NCI-H1092 (cell line): ENCODE data around the gene CFAP58.

Experiments used
- DNase-seq: peaks from one replicate; lab custom pipeline; 2025; lab: John Stamatoyannopoulos, UW

The CFAP58 gene

DNA sequence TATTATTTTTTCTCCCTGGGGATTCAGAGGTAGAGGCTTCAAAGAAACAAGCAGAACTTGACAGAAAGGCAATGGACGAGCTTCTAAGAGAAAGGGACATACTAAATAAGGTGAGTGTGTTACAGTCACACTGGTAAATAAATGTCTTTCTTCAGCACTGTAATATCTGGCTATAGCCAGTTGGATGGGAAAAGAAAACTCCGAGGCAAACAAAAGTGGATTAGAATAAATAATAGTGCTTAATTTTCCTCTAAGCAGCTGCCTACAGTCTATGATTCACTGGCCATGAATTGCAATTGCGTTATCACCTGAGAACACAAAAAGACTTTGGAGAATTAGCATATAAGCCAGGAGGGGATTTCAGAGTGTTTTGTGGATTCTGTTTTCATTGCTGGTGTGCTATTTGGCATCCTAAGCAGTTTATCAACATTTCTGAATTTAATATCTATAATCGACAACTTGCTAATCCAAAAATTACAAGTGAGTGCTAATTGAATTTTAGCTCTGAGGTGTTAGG lies 23.2 kb downstream of the CFAP58 start:
- DNase-seq, result no peak

DNA sequence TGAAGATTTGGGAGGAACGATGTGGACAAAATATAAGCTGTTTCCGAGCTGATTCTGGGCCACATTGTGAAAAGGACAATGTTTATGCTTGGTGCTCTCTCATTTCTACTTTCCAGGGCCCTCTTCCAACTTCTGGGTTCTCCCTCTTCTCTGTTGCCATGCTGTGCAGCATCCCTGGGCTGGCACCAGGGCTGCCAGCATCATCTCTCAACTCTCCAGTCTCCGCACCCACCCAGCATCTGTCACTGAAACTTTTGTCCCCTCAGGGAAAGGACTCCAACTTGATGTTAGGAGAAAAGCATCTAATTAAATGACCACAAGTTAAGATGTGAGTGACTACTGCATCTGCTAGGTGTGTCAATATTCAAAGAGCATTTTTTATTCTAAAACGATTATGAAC lies 26.7 kb downstream of the CFAP58 start:
- DNase-seq, result no peak

DNA sequence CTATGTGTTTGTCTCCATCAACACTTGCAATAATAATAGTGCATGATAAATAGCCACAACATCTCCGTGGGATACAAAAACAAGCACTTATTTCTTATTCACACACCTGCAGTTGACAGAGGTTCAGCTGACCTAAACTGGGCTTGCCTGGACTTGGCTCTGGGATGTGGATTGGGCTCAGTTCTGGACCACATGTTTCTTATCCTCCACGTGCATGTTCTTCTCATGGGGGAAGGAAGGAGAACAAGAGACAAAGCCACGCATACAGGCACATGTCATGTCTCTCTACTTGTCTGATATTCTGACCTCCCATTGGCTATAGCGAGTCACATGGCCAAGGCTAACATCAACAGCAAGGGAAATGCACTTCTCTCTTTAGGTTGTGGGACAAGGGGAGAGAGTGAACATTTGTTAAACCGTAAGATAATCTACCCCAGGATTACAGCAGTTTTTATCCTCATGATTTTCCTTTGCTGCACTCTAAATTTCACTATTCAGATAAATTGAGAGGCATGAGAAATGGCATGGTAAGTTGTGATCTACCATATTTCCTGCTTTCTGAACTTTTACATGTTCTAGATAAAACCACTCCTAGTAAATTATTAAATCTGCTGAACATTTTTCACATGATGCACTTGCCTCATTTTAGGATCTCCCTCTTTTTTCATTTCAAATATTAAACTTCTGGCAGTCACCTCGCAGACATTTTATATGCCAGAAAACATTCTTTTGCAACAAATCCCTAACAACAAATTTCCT lies 33.7 kb downstream of the CFAP58 start:
- DNase-seq, result no peak

DNA sequence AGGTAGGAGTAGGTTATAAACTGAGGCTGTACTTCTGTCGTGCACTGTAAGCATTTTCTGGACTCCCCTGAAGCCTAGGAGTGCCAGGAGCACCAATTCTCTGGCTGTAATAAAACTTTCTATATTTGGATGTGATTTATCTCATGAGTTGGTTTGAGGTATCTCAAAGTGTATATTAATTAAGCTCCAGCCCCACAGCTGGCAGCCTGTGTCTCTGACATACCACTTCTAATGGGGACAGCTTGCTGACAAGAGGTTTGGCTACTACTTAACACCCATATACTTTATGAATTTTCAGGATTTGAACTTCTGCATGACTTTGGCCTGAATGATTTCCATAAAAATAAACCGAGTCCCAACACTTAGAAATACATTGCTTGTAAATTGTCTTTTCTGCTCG lies 35.2 kb downstream of the CFAP58 start:
- no peak for DNase-seq

GRCh38 chr10:104391150-104391968 lies 37.7 kb downstream of the CFAP58 start:
- no peak for DNase-seq

- no peak for DNase-seq
Measured at GRCh38 chr10:104391969-104392296, 38.3 kb downstream of the CFAP58 start.

GRCh38 chr10:104393387-104393786 lies 39.8 kb downstream of the CFAP58 start:
- no peak for DNase-seq

- DNase-seq, result no peak
Measured at GRCh38 chr10:104396581-104396980, 42.9 kb downstream of the CFAP58 start.

DNA sequence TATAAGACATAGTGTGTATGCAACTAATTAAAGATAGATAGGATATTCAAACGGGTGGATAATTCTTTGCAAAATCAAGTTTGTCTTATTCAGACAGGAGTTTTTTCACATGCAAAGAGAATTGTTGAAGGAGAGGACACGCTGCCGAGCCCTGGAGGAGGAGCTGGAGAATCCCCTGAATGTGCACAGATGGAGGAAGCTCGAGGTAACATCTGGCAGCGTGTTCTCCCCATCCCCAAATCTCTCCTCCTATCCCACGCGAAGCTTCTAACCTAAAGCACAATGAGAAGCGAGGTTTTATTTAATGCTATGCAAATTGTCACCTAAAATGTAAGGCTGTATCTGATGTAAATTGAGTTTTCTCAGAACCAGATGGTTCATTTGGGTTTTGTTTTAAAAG lies 50.0 kb downstream of the CFAP58 start:
- DNase-seq, result no peak

DNA sequence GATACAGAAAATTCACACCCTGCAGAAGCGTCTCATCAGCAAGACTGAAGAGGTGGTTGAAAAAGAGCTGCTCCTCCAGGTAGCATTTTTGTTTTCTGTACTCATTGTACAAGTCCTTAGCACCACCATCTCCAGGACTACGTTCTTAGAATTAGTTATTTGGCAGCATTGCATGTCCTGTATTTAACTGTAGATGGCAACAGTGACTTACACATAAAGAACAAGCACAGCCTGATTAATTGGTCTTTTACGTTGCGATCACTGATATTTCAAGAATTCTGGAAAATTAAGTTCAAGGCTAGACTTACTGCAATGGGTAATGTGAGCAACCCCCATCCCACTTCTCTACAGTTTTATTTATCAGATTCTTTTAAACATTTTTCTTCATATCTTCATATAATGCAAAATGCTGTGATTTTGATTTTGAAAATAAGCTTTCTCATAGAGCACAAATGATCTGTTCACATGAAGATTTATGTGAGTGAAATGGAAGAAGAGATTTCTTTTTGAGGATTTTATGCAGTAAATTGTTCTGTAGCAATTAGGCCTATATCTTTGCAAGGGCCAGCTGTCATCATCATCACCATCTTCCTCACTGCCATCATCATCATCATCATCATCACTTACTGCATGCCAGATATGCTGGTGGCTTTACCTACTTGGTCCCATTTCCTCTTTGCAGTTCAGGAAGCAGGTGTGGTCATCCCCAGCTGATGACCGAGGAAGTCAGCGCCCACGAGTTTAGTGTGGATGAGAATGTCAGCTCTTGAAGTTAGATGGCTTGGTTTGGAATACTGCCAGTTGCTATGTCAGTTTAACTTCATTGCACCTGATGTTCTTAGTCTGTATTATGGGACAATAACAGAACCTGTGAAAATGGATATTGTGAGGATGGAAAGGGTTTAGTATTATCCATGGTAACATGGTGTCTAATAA lies 53.4 kb downstream of the CFAP58 start:
- no peak for DNase-seq

- no peak for DNase-seq
Measured at GRCh38 chr10:104413528-104413927, 59.9 kb downstream of the CFAP58 start.

DNA sequence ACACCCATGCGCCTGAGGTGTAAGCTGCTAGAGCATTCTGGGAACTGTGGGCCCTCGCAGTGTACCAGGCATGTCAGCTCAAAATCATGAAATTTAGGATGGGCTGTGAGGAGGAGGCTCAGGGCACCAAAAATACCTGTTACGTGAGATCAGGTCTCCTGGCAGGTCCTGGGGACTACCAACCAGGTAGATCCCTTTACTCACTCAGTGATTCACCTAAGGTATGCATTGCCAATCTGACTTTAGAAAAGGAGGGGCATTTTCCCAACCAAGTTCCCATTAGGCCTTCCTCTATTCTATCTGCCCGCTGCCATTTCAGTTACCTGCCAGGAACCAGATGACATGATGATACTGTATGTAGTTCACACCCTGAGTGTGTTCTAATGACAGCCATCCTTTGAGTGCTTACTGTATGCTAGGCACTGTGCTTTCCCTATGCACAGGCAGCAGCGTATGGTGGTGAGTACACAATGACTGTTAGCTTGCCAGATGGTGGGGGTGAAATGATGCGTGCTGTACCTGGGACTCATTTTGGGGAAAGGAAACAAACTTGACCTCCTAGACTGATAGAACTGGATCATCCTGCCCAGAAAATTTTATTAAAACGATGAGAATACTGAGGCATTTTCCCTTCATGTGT lies 62.0 kb downstream of the CFAP58 start:
- DNase-seq, result no peak

DNA sequence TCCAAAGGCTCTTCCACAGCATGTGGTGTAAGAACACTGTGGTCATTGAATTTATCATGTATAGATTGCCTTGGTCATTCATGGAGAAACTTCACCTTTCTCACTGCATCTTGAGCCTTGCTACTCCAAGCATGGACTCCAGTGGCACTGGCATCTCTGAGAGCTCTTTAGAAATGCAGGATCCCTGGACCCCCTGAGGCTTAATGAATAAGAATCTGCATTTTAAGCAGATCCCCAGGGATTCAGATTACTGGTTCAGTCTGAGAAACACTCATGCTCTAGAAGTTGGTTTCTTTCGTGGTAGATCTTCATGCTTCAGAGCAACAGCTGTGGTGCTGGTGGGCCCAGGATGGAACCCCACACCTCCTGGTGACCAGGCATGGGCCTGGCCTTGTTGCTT lies 63.2 kb downstream of the CFAP58 start:
- no peak for DNase-seq

DNA sequence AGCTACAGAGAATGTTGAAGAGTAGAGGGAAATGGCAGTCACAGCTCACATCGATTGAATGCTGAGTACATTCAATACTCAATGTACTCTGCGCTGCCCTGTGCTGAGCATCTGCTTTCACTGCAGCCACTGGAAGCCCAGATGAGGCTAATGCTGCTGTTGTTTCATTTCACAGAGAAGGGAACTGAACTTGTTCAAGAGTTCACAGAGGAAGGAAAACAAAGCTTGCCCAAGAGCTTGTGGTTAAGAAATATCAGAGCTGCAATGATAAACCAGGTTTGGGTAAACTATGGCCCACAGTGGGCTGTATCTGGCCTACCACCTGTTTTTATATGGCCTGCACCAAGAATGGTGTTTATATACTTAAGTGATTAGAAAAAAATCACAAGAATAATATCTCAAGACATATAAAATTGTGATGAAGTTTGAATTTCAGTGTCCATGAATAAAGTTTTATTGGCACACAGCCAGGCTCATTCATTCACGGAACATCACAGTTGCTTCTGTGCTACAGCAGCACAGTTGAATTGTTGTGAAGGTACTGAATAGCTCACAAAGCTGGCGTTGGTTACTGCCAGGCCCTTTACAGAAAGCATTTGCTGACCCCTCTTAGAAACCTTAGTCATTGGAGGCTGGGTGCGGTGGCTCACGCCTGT lies 64.1 kb downstream of the CFAP58 start:
- no peak for DNase-seq

DNA sequence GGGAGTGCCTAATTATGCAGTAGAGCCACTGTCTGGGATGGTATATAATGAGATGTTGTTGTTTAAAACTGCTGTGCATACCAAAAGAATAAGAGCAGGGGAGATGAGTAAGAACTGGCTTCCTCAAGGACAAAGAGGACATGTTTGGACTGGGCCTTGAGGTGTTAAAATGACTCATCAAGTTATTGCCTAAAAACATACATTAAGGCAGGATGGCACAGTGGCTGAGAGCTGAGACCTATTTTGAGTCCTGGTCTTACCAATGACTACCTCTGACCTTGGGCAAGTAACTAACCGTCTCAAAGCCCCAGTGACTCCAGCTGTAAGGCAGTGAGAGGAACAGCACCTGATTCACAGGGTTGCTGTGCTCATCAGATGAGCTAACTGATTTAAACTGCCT lies 71.1 kb downstream of the CFAP58 start:
- DNase-seq, result no peak

DNA sequence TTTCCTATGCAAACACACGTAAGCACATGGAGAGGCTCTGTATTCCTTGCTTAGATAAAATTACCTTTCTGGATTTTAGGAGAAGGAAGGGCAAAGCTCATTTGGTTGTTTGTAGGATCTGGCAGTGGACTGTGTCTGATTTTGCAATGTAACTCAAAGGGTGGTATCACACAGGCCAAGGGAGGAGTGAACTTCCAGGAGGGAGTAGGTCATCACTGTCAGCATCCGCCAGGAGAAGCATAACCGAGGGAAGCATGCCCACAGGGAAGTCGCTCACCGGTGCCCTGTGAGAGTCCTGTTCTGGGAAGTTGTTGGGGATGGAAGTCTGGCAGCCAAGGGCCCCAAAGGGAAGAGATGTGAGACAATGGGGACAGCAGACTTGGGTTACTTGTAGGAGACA lies 74.4 kb downstream of the CFAP58 start:
- no peak for DNase-seq

DNA sequence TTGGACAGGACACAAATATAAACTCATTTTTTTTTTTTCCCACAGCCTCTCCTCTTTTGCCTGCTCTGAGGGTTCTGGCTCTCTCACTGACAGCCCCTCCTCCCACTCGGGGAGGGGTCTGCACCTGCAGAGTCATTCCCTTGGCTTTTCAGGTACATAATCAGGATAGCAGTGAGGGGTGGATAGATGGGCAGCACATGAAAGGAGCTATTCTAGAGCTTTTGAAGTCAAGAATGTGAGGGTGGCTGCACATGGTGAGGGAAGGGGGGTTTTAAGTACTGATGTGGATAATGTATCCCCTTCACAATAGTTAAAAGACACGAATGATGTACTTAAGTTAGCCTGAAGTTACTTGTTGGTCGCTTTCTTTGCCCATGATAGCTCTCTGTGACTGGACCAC lies 76.2 kb downstream of the CFAP58 start:
- no peak for DNase-seq

DNA sequence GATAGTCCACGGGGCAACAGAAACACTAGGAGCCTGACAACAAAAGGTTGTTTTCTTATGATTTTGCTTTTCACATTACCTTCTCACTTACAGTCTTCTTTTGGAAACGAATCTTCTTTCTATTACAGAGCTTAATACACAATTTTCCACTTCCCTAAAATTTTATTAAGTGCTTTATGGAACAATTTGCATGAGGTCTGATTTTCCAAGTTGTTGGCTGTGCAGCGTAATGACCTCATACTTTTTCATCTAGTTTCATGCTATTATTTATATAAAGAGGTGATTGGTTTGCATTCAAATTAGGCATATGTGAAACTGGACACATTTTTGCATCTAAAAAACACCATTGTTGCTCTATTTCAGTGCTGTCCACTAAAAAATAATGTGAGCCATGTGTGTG lies 76.7 kb downstream of the CFAP58 start:
- DNase-seq, result no peak

DNA sequence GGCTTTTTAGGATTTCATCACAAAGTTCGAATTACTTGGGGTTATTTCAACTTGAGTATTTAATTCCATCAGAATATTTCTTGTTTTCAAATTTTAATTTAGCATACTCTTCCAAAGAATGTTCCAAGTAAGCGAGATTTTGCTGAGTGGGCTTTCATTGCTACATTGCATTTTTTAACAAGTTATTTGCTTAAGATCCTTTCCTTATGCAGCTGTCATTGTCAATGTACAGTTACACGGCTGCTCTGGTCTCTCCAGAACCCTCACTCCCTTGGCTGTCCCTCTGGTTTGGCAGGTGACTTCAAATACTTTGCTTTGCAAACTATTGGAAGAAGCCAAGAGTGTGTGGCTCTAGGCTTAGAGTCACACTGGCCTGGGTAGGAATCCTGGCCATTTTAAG lies 80.0 kb downstream of the CFAP58 start:
- no peak for DNase-seq

GRCh38 chr10:104434601-104435000 lies 81.0 kb downstream of the CFAP58 start:
- no peak for DNase-seq

DNA sequence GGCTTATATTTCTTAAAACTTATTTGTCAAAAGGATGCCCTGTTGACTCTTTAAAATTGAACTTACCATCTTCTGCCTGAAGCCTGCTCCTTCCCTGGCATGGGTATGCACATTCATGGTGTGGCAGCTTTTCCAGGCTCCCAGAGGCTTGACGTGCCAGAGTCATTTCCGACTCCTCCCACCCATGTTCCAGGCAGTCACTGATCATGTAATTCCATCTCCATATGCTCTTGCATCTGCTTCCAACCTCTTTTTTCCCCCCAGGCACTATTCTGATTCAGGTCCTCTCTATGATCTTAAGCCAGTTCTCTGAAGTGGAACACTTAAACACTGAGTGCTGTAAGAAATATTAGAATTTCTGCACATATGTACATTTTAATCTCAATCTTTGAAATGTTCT lies 82.2 kb downstream of the CFAP58 start:
- no peak for DNase-seq
